SIG-M5 treated with dmso at 0.1 percent for 504 hours (cell line): Measurements from ENCODE around the gene KRTAP5-4.

Experiments used
- DNase-seq: peaks from one replicate; lab custom pipeline; 2025; ENCODE audit not compliant: unreplicated experiment; lab: John Stamatoyannopoulos, UW

The KRTAP5-4 gene

DNA sequence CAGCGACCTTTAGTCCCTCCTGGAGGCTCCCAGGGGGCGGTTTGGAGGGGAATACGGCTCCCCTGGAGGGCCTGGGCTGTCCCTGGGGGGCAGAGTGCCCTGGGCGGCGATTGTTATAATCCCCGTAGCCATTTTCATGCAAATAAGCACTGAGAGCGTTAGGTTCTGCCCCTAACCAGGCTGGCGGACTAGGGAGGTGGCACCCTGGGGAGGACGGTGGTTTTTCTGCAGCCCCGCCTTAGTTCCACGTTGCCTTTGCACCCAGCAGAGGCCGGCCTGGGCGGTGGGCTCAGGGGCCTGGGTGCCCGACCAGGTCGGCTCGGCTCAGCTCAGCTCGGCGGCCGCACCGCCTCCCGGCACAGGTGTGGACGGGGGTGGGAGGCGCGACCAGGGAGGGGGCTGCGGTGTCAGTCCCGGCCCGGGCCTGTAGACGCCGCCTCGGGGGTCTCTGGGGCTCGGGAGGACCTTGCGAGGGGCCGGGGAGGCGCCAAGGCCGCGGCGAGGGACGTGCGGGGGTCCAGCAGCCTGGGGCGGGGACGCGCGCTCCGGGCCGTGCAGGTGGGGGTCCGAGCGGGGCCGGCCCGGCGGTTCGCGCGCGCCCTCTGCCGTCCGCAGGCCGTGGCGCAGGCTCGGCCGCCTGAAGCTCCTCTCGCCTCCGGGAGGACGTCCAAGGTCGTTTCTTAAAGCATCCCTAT, 47.6 kb downstream of the KRTAP5-4 start:
- DNase-seq, result peak; percentile 51

DNA sequence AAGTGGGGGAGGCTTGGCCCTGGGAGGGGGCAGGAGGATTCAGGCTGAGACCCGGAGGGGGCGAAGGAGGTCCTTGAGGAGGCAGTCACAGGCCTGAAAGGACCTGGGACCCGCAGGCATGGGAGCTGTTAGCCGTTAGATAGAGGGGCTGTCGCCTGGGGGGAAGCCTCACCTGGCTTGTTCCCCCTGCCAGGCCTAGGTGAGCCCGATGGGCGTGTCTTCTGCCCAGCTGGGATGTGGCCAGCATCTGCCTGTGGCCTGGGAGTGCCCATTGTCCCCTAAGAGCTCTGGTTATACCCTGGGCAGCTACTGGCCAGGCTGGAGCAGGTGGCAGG, 48.1 kb downstream of the KRTAP5-4 start:
- no peak for DNase-seq

GRCh38 chr11:1573077-1573902, 48.6 kb downstream of the KRTAP5-4 start:
- no peak for DNase-seq

GRCh38 chr11:1572197-1573076, 49.5 kb downstream of the KRTAP5-4 start, which contains the start of gene DUSP8:
TSS of gene DUSP8 (minus strand) at chr11:1572271. CDS start at chr11:1565826, 6,445 bp downstream.
- DNase-seq, result peak; percentile 55

GRCh38 chr11:1571760-1572196, 50.2 kb downstream of the KRTAP5-4 start:
- no peak for DNase-seq
